Activated CD4-positive, alpha-beta T cell treated with anti-CD3 and anti-CD28 coated beads, Interleukin-2, amount 50 U/mL, for 16 hours (primary cell): Measurements from ENCODE around the gene ATG3.
A peak's percentile ranks its signal among the peaks of the same experiment; 100 is the strongest.
"Not testable (repeated sequence)": the region's sequence is repeated elsewhere in the genome, so short reads cannot be mapped to it uniquely, and the experiment has no call there.

Source experiments
- DNase-seq: peaks from one replicate; pipeline ENCODE4 v3.0.0-alpha.2; 2020

ATG3 gene

GRCh38 chr3:112561734-112562529, at the start of gene ATG3, which contains the start of gene SLC35A5:
TSS of gene ATG3 (minus strand) at chr3:112561962. CDS start at chr3:112561528, 434 bp downstream.
TSS of gene SLC35A5 (plus strand) at chr3:112562045. CDS start at chr3:112563404, 1,359 bp downstream.
- DNase-seq: peak; percentile 99

- no peak for DNase-seq
Measured at GRCh38 chr3:112610121-112610520, 48.4 kb upstream of the ATG3 start.

GRCh38 chr3:112607863-112608262, 46.1 kb upstream of the ATG3 start:
- no peak for DNase-seq

GRCh38 chr3:112606098-112606497, 44.3 kb upstream of the ATG3 start:
- no peak for DNase-seq

GRCh38 chr3:112605285-112605684, 43.5 kb upstream of the ATG3 start:
- peak; percentile 44 for DNase-seq

GRCh38 chr3:112604536-112604935, 42.8 kb upstream of the ATG3 start:
- no peak for DNase-seq

GRCh38 chr3:112602217-112602838, 40.6 kb upstream of the ATG3 start:
- DNase-seq: peak; percentile 68

GRCh38 chr3:112598731-112599130, 37.0 kb upstream of the ATG3 start:
- no peak for DNase-seq

- DNase-seq: no peak
Measured at GRCh38 chr3:112597945-112598344, 36.2 kb upstream of the ATG3 start.

GRCh38 chr3:112594856-112595255, 33.1 kb upstream of the ATG3 start:
- DNase-seq: no peak

GRCh38 chr3:112593258-112593657, 31.5 kb upstream of the ATG3 start:
- DNase-seq: no peak

- DNase-seq: no peak
Measured at GRCh38 chr3:112587336-112587735, 25.6 kb upstream of the ATG3 start.

GRCh38 chr3:112585782-112586181, 24.0 kb upstream of the ATG3 start:
- no peak for DNase-seq

GRCh38 chr3:112583105-112583504, 21.3 kb upstream of the ATG3 start:
- no peak for DNase-seq

- peak; percentile 50 for DNase-seq
Measured at GRCh38 chr3:112582244-112582874, 20.6 kb upstream of the ATG3 start.

- DNase-seq: no peak
Measured at GRCh38 chr3:112579697-112580096, 17.9 kb upstream of the ATG3 start.

- no peak for DNase-seq
Measured at GRCh38 chr3:112579232-112579631, 17.5 kb upstream of the ATG3 start.

- DNase-seq: no peak
Measured at GRCh38 chr3:112572701-112573100, 10.9 kb upstream of the ATG3 start.

- DNase-seq: no peak
Measured at GRCh38 chr3:112569265-112569664, 7.5 kb upstream of the ATG3 start.

GRCh38 chr3:112568642-112569041, 6.9 kb upstream of the ATG3 start:
- no peak for DNase-seq

GRCh38 chr3:112564940-112565305, 3.2 kb upstream of the ATG3 start:
- no peak for DNase-seq

- not testable (repeated sequence) for DNase-seq
Measured at GRCh38 chr3:112564247-112564939, 2.6 kb upstream of the ATG3 start.

- no peak for DNase-seq
Measured at GRCh38 chr3:112561484-112561733, 353 bp downstream of the ATG3 start.
